HG02840 (cell line): ENCODE results near the gene SEZ6.

Experiments
- ATAC-seq: cut with Tn5 transposase; IDR thresholded peaks from one replicate; pipeline ENCODE4 v1.9.1; 2021; ENCODE audit warnings: mild to moderate bottlenecking, moderate library complexity, moderate number of reproducible peaks; ENCODE audit not compliant: unreplicated experiment, low FRiP score

The SEZ6 gene

GRCh38 chr17:29036584-29036983 lies 30.8 kb upstream of the SEZ6 start:
- ATAC-seq: no peak

- ATAC-seq: no peak
These were observed 28.7 kb upstream of the SEZ6 start for GRCh38 chr17:29034510-29034909.

- ATAC-seq: no peak
These were observed 27.0 kb upstream of the SEZ6 start for GRCh38 chr17:29032857-29033197.

GRCh38 chr17:29032013-29032856 lies 26.4 kb upstream of the SEZ6 start:
- no peak for ATAC-seq

GRCh38 chr17:29031488-29031887 lies 25.7 kb upstream of the SEZ6 start:
- ATAC-seq: no peak

GRCh38 chr17:29024316-29024952 lies 18.6 kb upstream of the SEZ6 start:
- no peak for ATAC-seq

GRCh38 chr17:29022074-29022473 lies 16.2 kb upstream of the SEZ6 start:
- ATAC-seq: no peak

- ATAC-seq: no peak
These were observed 15.4 kb upstream of the SEZ6 start for GRCh38 chr17:29021226-29021625.

- ATAC-seq: no peak
These were observed 14.7 kb upstream of the SEZ6 start for GRCh38 chr17:29020576-29020975.

- ATAC-seq: no peak
These were observed 13.8 kb upstream of the SEZ6 start for GRCh38 chr17:29019475-29020181.

GRCh38 chr17:29018788-29019474 lies 13.1 kb upstream of the SEZ6 start:
- ATAC-seq: no peak

- no peak for ATAC-seq
These were observed 10.7 kb upstream of the SEZ6 start for GRCh38 chr17:29016345-29017210.

GRCh38 chr17:29014716-29015115 lies 8.9 kb upstream of the SEZ6 start:
- no peak for ATAC-seq

GRCh38 chr17:29012535-29012934 lies 6.7 kb upstream of the SEZ6 start:
- no peak for ATAC-seq

GRCh38 chr17:29010586-29010985 lies 4.8 kb upstream of the SEZ6 start:
- no peak for ATAC-seq

GRCh38 chr17:29010129-29010528 lies 4.3 kb upstream of the SEZ6 start:
- no peak for ATAC-seq

- no peak for ATAC-seq
These were observed 2.8 kb upstream of the SEZ6 start for GRCh38 chr17:29008591-29008990.

- no peak for ATAC-seq
These were observed 2.1 kb upstream of the SEZ6 start for GRCh38 chr17:29007860-29008455.

GRCh38 chr17:29007456-29007855 lies 1.6 kb upstream of the SEZ6 start:
- ATAC-seq: no peak
